ENCODE measurements around the gene GLP1R. TPM values are rescaled to one million over a fixed set of nuclear protein-coding genes. Genes with fewer than 3 reads are reported as not detected.

The GLP1R gene
- total RNA-seq, 1 experiment from 2014 or later: not detected

DNA sequence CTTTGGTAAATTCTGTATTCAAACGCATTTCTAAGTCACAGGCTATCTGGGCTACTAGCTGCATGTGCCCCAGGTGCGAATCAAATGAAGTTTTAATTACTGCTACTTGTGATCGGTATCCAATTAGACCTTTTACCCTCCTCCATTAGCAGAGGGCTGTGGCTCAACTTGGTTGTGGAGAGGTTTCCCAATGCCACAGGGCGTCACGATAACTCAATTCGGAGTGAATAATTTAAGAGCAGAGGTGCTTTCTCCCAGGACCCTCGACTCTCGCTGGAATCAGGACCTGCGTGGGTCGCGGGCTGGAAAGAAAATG, 65.8 kb downstream of the GLP1R start:
- DNase-seq (ENCODE audit: low spot score): no peak
- peak overlapping the region; percentile 76 for H3K4me3 ChIP-seq (ENCODE audit: low read depth, low read length, poor library complexity, severe bottlenecking)
- H3K4me1 ChIP-seq (ENCODE audit: insufficient read depth, low read length, poor library complexity, severe bottlenecking): peaks cover 4% of the 10 kb centered on the region
- BruUV-seq (replicated peaks): no TSS peak
- intact Hi-C loops (cut with micrococcal nuclease; ENCODE audit: unreplicated experiment): no loop called here
- TF ChIP-seq EZH2 (IDR thresholded peaks at IDR 0.05; ENCODE audit: borderline replicate concordance, low read depth, low read length, poor library complexity, severe bottlenecking): no peak
- TF ChIP-seq, protein P1, sequence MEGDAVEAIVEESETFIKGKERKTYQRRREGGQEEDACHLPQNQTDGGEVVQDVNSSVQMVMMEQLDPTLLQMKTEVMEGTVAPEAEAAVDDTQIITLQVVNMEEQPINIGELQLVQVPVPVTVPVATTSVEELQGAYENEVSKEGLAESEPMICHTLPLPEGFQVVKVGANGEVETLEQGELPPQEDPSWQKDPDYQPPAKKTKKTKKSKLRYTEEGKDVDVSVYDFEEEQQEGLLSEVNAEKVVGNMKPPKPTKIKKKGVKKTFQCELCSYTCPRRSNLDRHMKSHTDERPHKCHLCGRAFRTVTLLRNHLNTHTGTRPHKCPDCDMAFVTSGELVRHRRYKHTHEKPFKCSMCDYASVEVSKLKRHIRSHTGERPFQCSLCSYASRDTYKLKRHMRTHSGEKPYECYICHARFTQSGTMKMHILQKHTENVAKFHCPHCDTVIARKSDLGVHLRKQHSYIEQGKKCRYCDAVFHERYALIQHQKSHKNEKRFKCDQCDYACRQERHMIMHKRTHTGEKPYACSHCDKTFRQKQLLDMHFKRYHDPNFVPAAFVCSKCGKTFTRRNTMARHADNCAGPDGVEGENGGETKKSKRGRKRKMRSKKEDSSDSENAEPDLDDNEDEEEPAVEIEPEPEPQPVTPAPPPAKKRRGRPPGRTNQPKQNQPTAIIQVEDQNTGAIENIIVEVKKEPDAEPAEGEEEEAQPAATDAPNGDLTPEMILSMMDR (conservative IDR thresholded peaks at IDR 0.05; ENCODE audit: low read depth, low read length): no peak
- H3K36me3 ChIP-seq (ENCODE audit: insufficient read depth, low read length, poor library complexity, severe bottlenecking): peaks cover 5% of the 10 kb centered on the region
- H3K9me3 ChIP-seq (ENCODE audit: low read depth, low read length, poor library complexity, severe bottlenecking): no peaks in the 10 kb centered on the region
- peak overlapping the region; percentile 84 for H3K27ac ChIP-seq (ENCODE audit: low read depth, low read length, poor library complexity, severe bottlenecking)
- POLR2A ChIA-PET (ENCODE audit: low non-redundant PET): no interaction called here
- H3K27me3 ChIP-seq (replicated peaks; ENCODE audit: insufficient read depth, low read depth, low read length, poor library complexity): no peaks in the 10 kb centered on the region
- CTCF ChIA-PET: interaction anchor here (0.6 kb wide), 1 partner anchor 14 kb away, joined by 3 read pairs; no protein-coding TSS in a partner anchor

DNA sequence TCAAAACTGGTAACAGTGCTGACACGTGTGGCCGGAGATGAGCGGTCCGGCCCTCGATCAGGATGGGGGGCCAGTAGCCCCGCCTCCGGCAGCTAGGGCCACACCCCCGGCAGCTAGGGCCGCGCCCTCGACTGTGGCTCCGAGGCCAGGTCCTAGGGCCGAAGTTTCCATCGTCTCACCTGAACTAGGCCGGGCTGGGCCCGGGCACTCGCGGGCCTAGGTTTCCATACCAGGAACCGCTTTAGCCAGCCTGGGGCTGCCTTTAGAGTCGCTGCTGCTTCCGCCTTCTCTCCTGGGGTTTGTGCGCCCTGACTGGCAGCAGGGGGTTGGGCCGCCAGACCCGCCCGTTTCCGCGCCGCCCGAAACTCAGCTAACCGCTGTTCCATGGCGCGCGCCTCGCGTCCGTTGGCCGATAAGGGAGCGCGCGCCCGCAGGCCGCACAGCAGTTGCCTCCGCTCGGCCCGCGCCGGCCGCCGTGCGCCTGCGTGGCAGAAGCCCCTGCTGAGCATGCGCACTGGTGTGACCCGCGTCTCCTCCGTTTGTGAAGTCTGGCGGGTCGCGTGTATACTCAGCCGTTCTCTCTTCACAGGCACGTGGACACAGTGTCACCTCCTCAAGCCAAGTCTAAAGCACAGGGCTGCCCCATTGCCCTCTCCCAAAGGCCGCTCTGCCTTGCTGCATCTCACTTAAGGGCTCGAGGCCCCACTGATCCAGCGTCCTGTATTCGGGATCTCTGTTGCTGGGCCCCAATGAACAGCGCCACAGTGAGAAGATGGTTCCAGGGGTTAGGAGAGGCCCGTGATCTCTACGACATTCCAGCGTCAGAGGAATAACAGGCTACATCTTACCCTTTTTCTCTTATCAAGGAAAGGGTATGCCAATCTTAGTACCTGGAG, 66.4 kb downstream of the GLP1R start, which contains the start of gene SAYSD1:
Gene SAYSD1 (minus strand): TSS at position 483 of the 896 bp plus-strand sequence. CDS start 97 bp downstream, at position 386.
- intact Hi-C loops (cut with micrococcal nuclease; ENCODE audit: unreplicated experiment): no loop called here
- TF ChIP-seq, protein P1 (conservative IDR thresholded peaks at IDR 0.05; ENCODE audit: low read depth, low read length): no peak
- TF ChIP-seq EZH2 (IDR thresholded peaks at IDR 0.05; ENCODE audit: borderline replicate concordance, low read depth, low read length, poor library complexity, severe bottlenecking): no peak
- ChIA-PET CTCF (interaction anchor here (0.7 kb wide), 1 partner anchor 118 kb away, joined by 5 read pairs; no protein-coding TSS in a partner anchor), POLR2A (ENCODE audit: low non-redundant PET) (no interaction called here)
- BruUV-seq (replicated peaks): no TSS peak
- peak within 1 kb of the TSS; percentile 84 for H3K27ac ChIP-seq (ENCODE audit: low read depth, low read length, poor library complexity, severe bottlenecking)
- H3K9me3 ChIP-seq (ENCODE audit: low read depth, low read length, poor library complexity, severe bottlenecking): no peaks in the 10 kb centered on the region
- H3K4me1 ChIP-seq (ENCODE audit: insufficient read depth, low read length, poor library complexity, severe bottlenecking): peaks cover 4% of the 10 kb centered on the region
- DNase-seq (ENCODE audit: low spot score): peak; percentile 94
- peaks cover 1% of the 10 kb centered on the region for H3K27me3 ChIP-seq (replicated peaks; ENCODE audit: insufficient read depth, low read depth, low read length, poor library complexity)
- peaks cover under 1% of the 10 kb centered on the region for H3K36me3 ChIP-seq (ENCODE audit: insufficient read depth, low read length, poor library complexity, severe bottlenecking)
- H3K4me3 ChIP-seq (ENCODE audit: low read depth, low read length, poor library complexity, severe bottlenecking): peak within 1 kb of the TSS; percentile 76

DNA sequence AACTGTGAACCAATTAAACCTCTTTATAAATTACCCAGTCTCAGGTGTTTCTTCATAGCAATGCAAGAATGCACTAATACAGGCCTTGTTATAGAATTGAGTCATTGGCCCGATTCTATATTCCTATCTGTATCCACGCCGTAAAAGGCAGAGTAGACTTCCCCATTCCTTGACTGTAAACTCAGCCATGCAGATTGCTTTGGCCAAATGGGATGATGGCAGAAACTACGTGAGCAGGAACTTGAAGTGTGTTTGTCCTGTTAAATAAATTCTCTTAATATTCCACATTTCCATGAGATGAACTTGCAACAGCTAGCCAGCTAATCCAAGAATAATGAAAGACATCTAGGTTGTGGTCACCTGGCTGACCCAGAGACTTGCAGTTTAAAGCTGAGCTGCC, 70.3 kb downstream of the GLP1R start:
- H3K27ac ChIP-seq (ENCODE audit: low read depth, low read length, poor library complexity, severe bottlenecking): no peak overlapping the region
- POLR2A ChIA-PET (ENCODE audit: low non-redundant PET): no interaction called here
- H3K9me3 ChIP-seq (ENCODE audit: low read depth, low read length, poor library complexity, severe bottlenecking): no peaks in the 10 kb centered on the region
- no TSS peak for BruUV-seq (replicated peaks)
- intact Hi-C loops (cut with micrococcal nuclease; ENCODE audit: unreplicated experiment): no loop called here
- H3K4me1 ChIP-seq (ENCODE audit: insufficient read depth, low read length, poor library complexity, severe bottlenecking): peaks cover 4% of the 10 kb centered on the region
- no peaks in the 10 kb centered on the region for H3K36me3 ChIP-seq (ENCODE audit: insufficient read depth, low read length, poor library complexity, severe bottlenecking)
- CTCF ChIA-PET: no interaction called here
- no peak overlapping the region for H3K4me3 ChIP-seq (ENCODE audit: low read depth, low read length, poor library complexity, severe bottlenecking)
- TF ChIP-seq, protein P1 (conservative IDR thresholded peaks at IDR 0.05; ENCODE audit: low read depth, low read length): no peak
- no peak for TF ChIP-seq EZH2 (IDR thresholded peaks at IDR 0.05; ENCODE audit: borderline replicate concordance, low read depth, low read length, poor library complexity, severe bottlenecking)
- no peak for DNase-seq (ENCODE audit: low spot score)
- H3K27me3 ChIP-seq (replicated peaks; ENCODE audit: insufficient read depth, low read depth, low read length, poor library complexity): peaks cover 4% of the 10 kb centered on the region
